Subcutaneous abdominal adipose tissue (tissue), 5 donors: ENCODE measurements around the gene MEIOB.
"Not testable (repeated sequence)": the region's sequence is repeated elsewhere in the genome, so short reads cannot be mapped to it uniquely, and the experiment has no call there.

Experiments
- H3K27ac ChIP-seq: one replicate; pipeline ENCODE4 v1.7.0; 2013; ENCODE audit warnings: low read depth, mild to moderate bottlenecking, inconsistent platforms, low read length, moderate library complexity
- H3K27me3 ChIP-seq, 5 donors: one replicate each; pipeline ENCODE4 v1.7.0; 2013; ENCODE audit warnings: low read length in 5 of 5, inconsistent platforms in 1 of 5; ENCODE audit not compliant: control insufficient read depth in 5 of 5, insufficient read depth in 4 of 5
- H3K36me3 ChIP-seq, 5 donors: one replicate each; pipeline ENCODE4 v1.7.0; 2013; ENCODE audit warnings: low read length in 5 of 5; ENCODE audit not compliant: control insufficient read depth in 5 of 5, insufficient read depth in 5 of 5
- H3K4me1 ChIP-seq, 5 donors: one replicate each; pipeline ENCODE4 v1.7.0; 2013; ENCODE audit warnings: low read length in 5 of 5, mild to moderate bottlenecking in 3 of 5, moderate library complexity in 1 of 5; ENCODE audit not compliant: control insufficient read depth in 5 of 5, insufficient read depth in 5 of 5
- H3K4me3 ChIP-seq, 5 donors: one replicate each; pipeline ENCODE4 v1.7.0; 2013; ENCODE audit warnings: low read length in 5 of 5, low read depth in 1 of 5
- H3K9ac ChIP-seq, 5 donors: one replicate each; pipeline ENCODE4 v1.7.0; 2013; ENCODE audit warnings: low read length in 5 of 5, mild to moderate bottlenecking in 4 of 5, moderate library complexity in 3 of 5
- H3K9me3 ChIP-seq, 5 donors: one replicate each; pipeline ENCODE4 v1.7.0; 2013; ENCODE audit warnings: low read length in 5 of 5; ENCODE audit not compliant: control insufficient read depth in 5 of 5
- donor health status: healthy.
- donor health status: healthy.
- donor health status: healthy.
- donor health status: healthy.
- donor health status: healthy.

The MEIOB gene

DNA sequence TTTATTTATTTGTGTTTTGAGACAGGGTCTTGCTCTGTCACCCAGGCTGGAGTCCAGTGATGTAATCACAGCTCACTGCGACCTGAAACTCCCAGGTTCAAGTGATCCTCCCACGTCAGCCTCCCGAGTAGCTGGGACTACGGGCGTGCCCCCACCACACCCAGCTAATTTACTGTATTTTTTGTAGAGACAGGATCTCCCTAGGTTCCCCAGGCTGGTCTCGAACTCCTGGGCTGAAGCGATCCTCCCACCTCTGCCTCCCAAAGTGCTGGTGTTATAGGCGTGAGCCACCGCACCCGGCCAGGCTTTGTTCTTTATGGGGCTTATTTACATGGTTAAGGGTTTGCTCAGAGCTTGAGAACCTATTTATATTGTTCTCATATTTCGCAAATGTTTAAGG is 5.8 kb upstream of the MEIOB start:
- Histone ChIP-seq H3K9ac (no peak overlapping the region), H3K27ac (no peak overlapping the region), H3K4me3 (no peak overlapping the region), H3K27me3 (peaks cover 9 to 30% (median 11%) of the 10 kb centered on the region in 5 donors), H3K9me3 (no peaks in the 10 kb centered on the region), H3K4me1 (no peaks in the 10 kb centered on the region), H3K36me3 (no peaks in the 10 kb centered on the region)

GRCh38 chr16:1877089-1877488 is 5.1 kb upstream of the MEIOB start:
- H3K27ac ChIP-seq: no peak overlapping the region

GRCh38 chr16:1876468-1876867 is 4.5 kb upstream of the MEIOB start:
- Histone ChIP-seq H3K9ac (no peak overlapping the region), H3K4me1 (peaks cover 0 to 4% (median 0%) of the 10 kb centered on the region in 5 donors), H3K36me3 (no peaks in the 10 kb centered on the region), H3K27me3 (peaks cover 12 to 37% (median 15%) of the 10 kb centered on the region in 5 donors), H3K4me3 (no peak overlapping the region), H3K27ac (no peak overlapping the region), H3K9me3 (no peaks in the 10 kb centered on the region)

More at GRCh38 chr16:1877089-1877488, 5.1 kb upstream of the MEIOB start:
- no peaks in the 10 kb centered on the region for H3K36me3 ChIP-seq
- H3K27me3 ChIP-seq: peaks cover 12 to 37% (median 15%) of the 10 kb centered on the region in 5 donors
- no peak overlapping the region for H3K9ac ChIP-seq
- peaks cover 0 to 3% (median 0%) of the 10 kb centered on the region in 5 donors for H3K4me1 ChIP-seq
- no peak overlapping the region for H3K4me3 ChIP-seq
- no peaks in the 10 kb centered on the region for H3K9me3 ChIP-seq

DNA sequence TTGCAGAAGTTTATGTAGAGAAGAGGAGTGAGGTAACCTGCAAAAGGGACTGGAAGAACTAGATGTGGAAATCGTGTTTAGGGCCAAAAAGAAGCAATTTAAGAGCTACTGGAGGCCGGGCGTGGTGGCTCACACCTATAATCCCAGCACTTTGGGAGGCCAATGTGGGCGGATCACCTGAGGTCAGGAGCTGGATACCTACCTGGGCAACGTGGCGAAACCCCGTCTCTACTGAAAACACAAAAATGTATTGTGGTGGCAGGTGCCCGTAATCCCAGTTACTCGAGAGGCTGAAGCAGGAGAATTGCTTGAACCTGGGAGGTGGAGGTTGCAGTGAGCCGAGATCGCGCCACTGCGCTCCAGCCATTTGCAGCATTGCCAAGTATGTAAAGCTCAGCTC is 4.1 kb upstream of the MEIOB start:
- peaks cover 12 to 37% (median 15%) of the 10 kb centered on the region in 5 donors for H3K27me3 ChIP-seq
- not testable (repeated sequence) for H3K27ac ChIP-seq, H3K36me3 ChIP-seq, H3K4me3 ChIP-seq, H3K9ac ChIP-seq, H3K9me3 ChIP-seq, H3K4me1 ChIP-seq

- H3K4me3 ChIP-seq: no peak overlapping the region
- peaks cover 12 to 31% (median 14%) of the 10 kb centered on the region in 5 donors for H3K27me3 ChIP-seq
- H3K4me1 ChIP-seq: peaks cover 0 to 4% (median 0%) of the 10 kb centered on the region in 5 donors
- no peaks in the 10 kb centered on the region for H3K36me3 ChIP-seq
- H3K27ac ChIP-seq: no peak overlapping the region
- H3K9me3 ChIP-seq: no peaks in the 10 kb centered on the region
- no peak overlapping the region for H3K9ac ChIP-seq
These were observed 2.9 kb upstream of the MEIOB start for GRCh38 chr16:1874854-1875253.

GRCh38 chr16:1870365-1871082 is 1.4 kb downstream of the MEIOB start:
- no peak overlapping the region for H3K27ac ChIP-seq
- peaks cover 0 to 4% (median 0%) of the 10 kb centered on the region in 5 donors for H3K4me1 ChIP-seq
- H3K27me3 ChIP-seq: peaks cover 4 to 14% (median 7%) of the 10 kb centered on the region in 5 donors
- no peak overlapping the region for H3K9ac ChIP-seq
- no peaks in the 10 kb centered on the region for H3K9me3 ChIP-seq
- no peak overlapping the region for H3K4me3 ChIP-seq
- H3K36me3 ChIP-seq: no peaks in the 10 kb centered on the region

GRCh38 chr16:1865902-1866690 is 5.9 kb downstream of the MEIOB start:
- Histone ChIP-seq H3K9me3 (no peaks in the 10 kb centered on the region), H3K27ac (no peak overlapping the region)

DNA sequence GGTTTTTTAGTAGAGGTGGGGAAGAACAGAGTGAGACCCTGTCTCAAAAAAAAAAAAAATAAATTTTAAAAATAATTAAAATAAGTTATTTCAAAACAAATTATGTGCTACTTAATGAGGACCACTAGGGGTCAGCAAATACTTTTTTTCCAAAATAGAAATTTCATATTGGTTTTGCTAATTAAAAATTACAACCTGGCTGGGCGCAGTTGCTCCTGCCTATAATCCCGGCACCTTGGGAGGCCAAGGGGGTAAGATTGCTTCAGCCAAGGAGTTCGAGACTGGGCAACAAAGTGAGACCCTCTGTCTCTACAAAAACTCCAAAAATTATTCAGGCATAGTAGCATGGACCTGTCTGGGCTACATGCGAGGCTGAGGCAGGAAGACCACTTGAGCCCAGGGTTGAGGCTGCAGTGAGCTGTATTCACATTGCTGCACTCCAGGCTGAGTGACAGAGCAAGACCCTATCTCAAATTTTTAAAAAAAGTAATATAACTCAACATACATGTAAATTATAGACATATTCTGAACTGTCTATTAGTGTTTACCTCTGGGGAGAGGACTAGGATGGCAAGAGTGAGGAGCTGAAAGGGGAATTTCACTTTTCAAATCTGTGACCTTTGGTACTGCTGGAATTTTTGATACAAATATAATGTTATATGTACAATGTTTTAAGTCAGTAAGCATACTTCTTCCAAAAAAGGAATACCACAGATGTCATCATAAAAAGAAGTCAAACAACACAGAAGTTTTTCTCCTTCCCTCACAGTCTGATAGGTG is 8.1 kb downstream of the MEIOB start:
- no peaks in the 10 kb centered on the region for H3K36me3 ChIP-seq
- peaks cover 0 to 3% (median 0%) of the 10 kb centered on the region in 5 donors for H3K4me1 ChIP-seq
- no peak overlapping the region for H3K4me3 ChIP-seq
- H3K9me3 ChIP-seq: no peaks in the 10 kb centered on the region
- no peak overlapping the region for H3K9ac ChIP-seq
- H3K27ac ChIP-seq: no peak overlapping the region
- peaks cover 0 to 11% (median 5%) of the 10 kb centered on the region in 5 donors for H3K27me3 ChIP-seq

More at GRCh38 chr16:1865902-1866690, 5.9 kb downstream of the MEIOB start:
- peaks cover 0 to 3% (median 0%) of the 10 kb centered on the region in 5 donors for H3K27me3 ChIP-seq
- no peak overlapping the region for H3K4me3 ChIP-seq
- no peak overlapping the region for H3K9ac ChIP-seq
- H3K36me3 ChIP-seq: no peaks in the 10 kb centered on the region
- H3K4me1 ChIP-seq: peaks cover 0 to 3% (median 0%) of the 10 kb centered on the region in 5 donors

- H3K4me1 ChIP-seq: peaks cover 0 to 3% (median 0%) of the 10 kb centered on the region in 5 donors
- H3K27ac ChIP-seq: no peak overlapping the region
- no peaks in the 10 kb centered on the region for H3K36me3 ChIP-seq
- H3K9ac ChIP-seq: no peak overlapping the region
- peaks cover 0 to 19% (median 11%) of the 10 kb centered on the region in 5 donors for H3K27me3 ChIP-seq
- no peak overlapping the region for H3K4me3 ChIP-seq
- H3K9me3 ChIP-seq: no peaks in the 10 kb centered on the region
These were observed 9.6 kb downstream of the MEIOB start for GRCh38 chr16:1862394-1862793.
